Ascending aorta (tissue), 2 donors: ENCODE measurements around the gene EBPL. TPM values are rescaled to one million over a fixed set of nuclear protein-coding genes. Genes with fewer than 3 reads are reported as not detected.
"Not testable (repeated sequence)": the region's sequence is repeated elsewhere in the genome, so short reads cannot be mapped to it uniquely, and the experiment has no call there.

Experiments
- DNase-seq, 2 donors: peaks; one replicate each; pipeline ENCODE4 v3.0.0-alpha.2; 2019; ENCODE audit warnings: low spot score in 2 of 2
- H3K27ac ChIP-seq, 2 donors: fragments of 200-600 bp; sonication (generic); one replicate each; pipeline ENCODE4 v1.5.1; 2016 to 2017; ENCODE audit warnings: mild to moderate bottlenecking in 1 of 2
- H3K27me3 ChIP-seq: fragments of 200-600 bp; sonication (generic); one replicate; pipeline ENCODE4 v1.5.1; 2017
- H3K36me3 ChIP-seq, 2 donors: fragments of 200-600 bp; sonication (generic); one replicate each; pipeline ENCODE4 v1.5.1; 2016
- H3K4me1 ChIP-seq, 2 donors: fragments of 200-600 bp; sonication (generic); one replicate each; pipeline ENCODE4 v1.5.1; 2016 to 2017; ENCODE audit warnings: mild to moderate bottlenecking in 1 of 2
- H3K4me3 ChIP-seq, 2 donors: fragments of 200-600 bp; sonication (generic); one replicate each; pipeline ENCODE4 v1.5.1; 2016 to 2017; ENCODE audit warnings: mild to moderate bottlenecking in 1 of 2
- H3K9me3 ChIP-seq, 2 donors: fragments of 200-600 bp; sonication (generic); one replicate each; pipeline ENCODE4 v1.5.1; 2016
- intact Hi-C: fragments of 100-400 bp; cut with DNase I; formaldehyde crosslinking; loops from one replicate; pipeline ENCODE4 v1.15.1; 2023
- total RNA-seq: library from RNA; depleted of rRNA; stranded (reverse); fragments of >200 nt; gene quantifications from one replicate; pipeline ENCODE4 v1.1.0, GENCODE V29; 2016
- TF ChIP-seq, protein P1 (sequence below), 3 experiments: fragments of 200-600 bp in 2 of 3; fragments of 450-650 bp in 1 of 3; sonication (generic) in 2 of 3; IDR thresholded peaks; one replicate each; pipeline ENCODE4 v1.5.1; 2016 to 2019; ENCODE audit warnings: antibody characterized with exemption in 3 of 3, mild to moderate bottlenecking in 1 of 3, moderate library complexity in 1 of 3

EBPL gene
- total RNA-seq, 1 donor from 2014 or later = 18.3 TPM

DNA sequence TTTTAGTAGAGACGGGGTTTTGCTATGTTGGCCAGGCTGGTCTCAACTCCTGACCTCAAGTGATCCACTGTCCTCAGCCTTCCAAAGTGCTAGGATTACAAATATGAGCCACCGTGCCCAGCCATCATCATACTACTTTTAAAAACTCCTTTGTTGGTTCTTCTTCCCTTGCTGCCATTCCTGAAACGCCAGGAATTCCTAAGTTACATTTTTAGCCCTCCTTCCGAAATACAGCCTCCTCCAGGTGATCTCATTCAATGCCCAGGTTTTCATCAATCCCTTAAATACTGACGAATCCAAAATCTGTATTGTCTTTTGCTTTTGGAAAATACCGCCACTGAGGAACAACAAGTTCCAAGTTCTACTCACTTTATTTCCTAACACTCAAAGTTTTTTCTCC is 25.3 kb upstream of the EBPL start:
- TF ChIP-seq, protein P1, sequence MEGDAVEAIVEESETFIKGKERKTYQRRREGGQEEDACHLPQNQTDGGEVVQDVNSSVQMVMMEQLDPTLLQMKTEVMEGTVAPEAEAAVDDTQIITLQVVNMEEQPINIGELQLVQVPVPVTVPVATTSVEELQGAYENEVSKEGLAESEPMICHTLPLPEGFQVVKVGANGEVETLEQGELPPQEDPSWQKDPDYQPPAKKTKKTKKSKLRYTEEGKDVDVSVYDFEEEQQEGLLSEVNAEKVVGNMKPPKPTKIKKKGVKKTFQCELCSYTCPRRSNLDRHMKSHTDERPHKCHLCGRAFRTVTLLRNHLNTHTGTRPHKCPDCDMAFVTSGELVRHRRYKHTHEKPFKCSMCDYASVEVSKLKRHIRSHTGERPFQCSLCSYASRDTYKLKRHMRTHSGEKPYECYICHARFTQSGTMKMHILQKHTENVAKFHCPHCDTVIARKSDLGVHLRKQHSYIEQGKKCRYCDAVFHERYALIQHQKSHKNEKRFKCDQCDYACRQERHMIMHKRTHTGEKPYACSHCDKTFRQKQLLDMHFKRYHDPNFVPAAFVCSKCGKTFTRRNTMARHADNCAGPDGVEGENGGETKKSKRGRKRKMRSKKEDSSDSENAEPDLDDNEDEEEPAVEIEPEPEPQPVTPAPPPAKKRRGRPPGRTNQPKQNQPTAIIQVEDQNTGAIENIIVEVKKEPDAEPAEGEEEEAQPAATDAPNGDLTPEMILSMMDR (IDR thresholded peaks at IDR 0.05) = no peak
- H3K36me3 ChIP-seq = peaks cover 43 to 55% of the 10 kb centered on the region in 2 donors
- DNase-seq = no peak
- H3K4me3 ChIP-seq = no peak overlapping the region
- intact Hi-C loops = no loop called here
- H3K27me3 ChIP-seq = no peaks in the 10 kb centered on the region
- no peaks in the 10 kb centered on the region for H3K4me1 ChIP-seq
- H3K27ac ChIP-seq = no peak overlapping the region
- peaks cover 0 to 18% of the 10 kb centered on the region in 2 donors for H3K9me3 ChIP-seq

DNA sequence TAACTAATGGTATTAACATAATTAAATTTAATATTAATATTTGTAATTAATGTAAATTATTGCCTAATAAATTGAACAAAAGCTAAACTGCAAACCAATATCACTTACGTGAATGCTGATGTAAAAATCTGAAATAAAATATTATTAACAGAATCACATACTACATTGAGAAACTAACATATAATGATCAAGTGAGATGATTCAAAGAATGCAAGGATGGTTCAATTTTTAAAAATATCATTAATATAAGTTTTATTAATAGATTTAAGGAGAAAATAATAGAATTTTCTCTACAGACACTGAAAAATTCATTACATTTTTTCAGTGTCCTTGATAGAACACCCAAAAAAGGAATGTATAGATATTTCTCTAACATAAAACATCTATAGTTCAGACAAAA is 23.5 kb upstream of the EBPL start:
- peaks cover 0 to 18% of the 10 kb centered on the region in 2 donors for H3K9me3 ChIP-seq
- H3K36me3 ChIP-seq = peaks cover 30 to 55% of the 10 kb centered on the region in 2 donors
- H3K27ac ChIP-seq = no peak overlapping the region
- intact Hi-C loops = no loop called here
- no peaks in the 10 kb centered on the region for H3K27me3 ChIP-seq
- H3K4me1 ChIP-seq = no peaks in the 10 kb centered on the region
- DNase-seq = no peak
- TF ChIP-seq, protein P1 (IDR thresholded peaks at IDR 0.05) = no peak
- H3K4me3 ChIP-seq = no peak overlapping the region

DNA sequence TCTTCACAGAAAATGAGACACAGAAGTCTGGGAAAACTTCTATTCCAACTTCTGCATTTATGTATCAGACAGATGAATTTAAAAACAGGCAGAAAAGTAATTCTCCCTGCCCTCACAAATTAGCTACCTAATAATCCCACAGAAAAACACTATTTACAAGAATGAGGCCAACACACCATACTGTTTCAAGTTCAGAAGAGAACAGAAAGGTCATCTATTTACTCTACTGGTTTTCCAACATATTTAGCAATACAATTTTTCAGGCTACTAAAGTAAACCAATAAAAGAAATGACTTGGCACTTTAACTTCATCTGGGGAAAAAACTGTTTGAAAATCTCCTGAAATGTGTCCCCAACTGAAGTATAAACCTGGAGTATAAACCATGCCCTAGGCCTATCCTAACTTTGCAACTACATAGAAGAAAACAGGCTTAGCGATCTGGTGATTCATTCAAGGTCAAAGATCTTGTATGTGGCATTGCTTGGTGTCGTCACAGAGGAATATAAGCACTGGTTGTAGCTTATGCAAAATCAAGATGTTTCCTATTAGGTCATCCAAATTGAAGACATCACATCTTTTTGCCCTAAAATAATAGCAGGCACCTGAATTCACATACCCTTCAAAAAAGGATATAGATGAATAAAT is 20.1 kb upstream of the EBPL start:
- no peak overlapping the region for H3K27ac ChIP-seq
- H3K36me3 ChIP-seq = peaks cover 6 to 40% of the 10 kb centered on the region in 2 donors
- H3K27me3 ChIP-seq = no peaks in the 10 kb centered on the region
- TF ChIP-seq, protein P1 (IDR thresholded peaks at IDR 0.05) = no peak
- intact Hi-C loops = no loop called here
- DNase-seq = no peak
- H3K4me3 ChIP-seq = no peak overlapping the region
- H3K4me1 ChIP-seq = no peaks in the 10 kb centered on the region
- H3K9me3 ChIP-seq = peaks cover 0 to 18% of the 10 kb centered on the region in 2 donors

DNA sequence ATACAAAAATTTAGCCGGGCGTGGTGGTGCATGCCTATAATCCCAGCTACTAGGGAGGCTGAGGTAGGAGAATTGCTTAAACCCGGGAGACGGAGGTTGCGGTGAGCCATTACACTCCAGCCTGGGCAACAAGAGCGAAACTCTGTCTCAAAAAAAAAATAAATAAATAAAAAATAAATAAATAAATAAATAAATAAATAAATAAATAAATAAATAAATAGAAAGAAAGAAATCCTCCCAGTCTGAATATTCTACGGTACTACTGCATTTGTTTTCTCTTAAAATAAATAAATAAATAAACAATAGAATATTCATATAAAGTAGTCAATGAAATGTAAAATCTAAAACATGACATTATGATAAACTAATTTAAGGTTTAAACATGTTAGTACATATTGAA is 13.0 kb upstream of the EBPL start:
- intact Hi-C loops, H3K27me3 ChIP-seq, H3K27ac ChIP-seq, H3K4me1 ChIP-seq, H3K4me3 ChIP-seq, H3K9me3 ChIP-seq, DNase-seq: not testable (repeated sequence)
- peaks cover 24 to 36% of the 10 kb centered on the region in 2 donors for H3K36me3 ChIP-seq

DNA sequence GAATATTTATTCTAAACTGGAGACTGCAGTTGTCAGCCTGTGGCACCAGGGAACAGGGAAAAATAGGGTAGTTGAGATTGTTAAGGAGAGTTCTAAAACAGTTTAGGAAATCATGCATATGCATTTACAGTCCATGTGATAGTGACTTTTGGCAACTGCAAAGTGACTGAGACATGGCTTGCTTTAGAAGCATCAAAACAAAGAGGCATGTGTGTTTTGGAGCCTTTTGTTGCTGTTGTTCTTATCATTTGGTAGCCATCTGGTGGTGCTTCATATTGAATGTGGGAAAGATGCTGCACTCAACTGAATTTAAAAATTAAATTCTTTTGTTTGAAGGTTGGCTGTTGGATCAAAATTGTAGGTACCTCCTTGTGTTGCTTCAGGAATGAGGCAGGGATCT is 10.2 kb upstream of the EBPL start:
- Histone ChIP-seq H3K4me3 (no peak overlapping the region), H3K36me3 (peaks cover 24 to 37% of the 10 kb centered on the region in 2 donors), H3K27me3 (no peaks in the 10 kb centered on the region), H3K9me3 (no peaks in the 10 kb centered on the region), H3K4me1 (no peaks in the 10 kb centered on the region), H3K27ac (no peak overlapping the region)
- intact Hi-C loops = no loop called here
- TF ChIP-seq, protein P1 (IDR thresholded peaks at IDR 0.05) = no peak
- no peak for DNase-seq

DNA sequence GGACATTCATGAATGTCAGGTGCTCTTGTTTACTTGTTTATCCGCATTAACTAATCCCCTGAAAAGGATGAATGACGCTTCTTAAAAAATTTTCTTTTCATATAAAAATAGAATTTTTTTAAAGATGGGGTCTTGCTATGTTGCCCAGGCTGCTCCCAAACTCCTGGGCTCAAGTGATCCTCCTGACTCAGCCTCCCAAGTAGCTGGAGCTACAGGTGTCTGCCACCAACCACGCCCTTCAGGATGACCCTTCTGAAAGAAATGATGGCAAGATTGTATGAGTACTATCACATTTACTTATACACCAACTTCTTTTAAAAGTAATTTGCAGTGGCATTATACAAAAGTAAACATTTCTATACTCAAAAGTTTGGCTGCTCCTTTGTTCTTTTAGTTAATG is 6.2 kb upstream of the EBPL start:
- DNase-seq = no peak
- no peaks in the 10 kb centered on the region for H3K4me1 ChIP-seq
- TF ChIP-seq, protein P1 (IDR thresholded peaks at IDR 0.05) = no peak
- intact Hi-C loops = loop anchor here (10.0 kb wide), 1 partner anchor 237 kb away; the partner anchor contains the start of gene SPRYD7
- no peaks in the 10 kb centered on the region for H3K27me3 ChIP-seq
- H3K9me3 ChIP-seq = no peaks in the 10 kb centered on the region
- H3K36me3 ChIP-seq = peaks cover 11 to 17% of the 10 kb centered on the region in 2 donors
- no peak overlapping the region for H3K27ac ChIP-seq
- no peak overlapping the region for H3K4me3 ChIP-seq
